Vagina (tissue), 2 donors: ENCODE measurements around the gene ADCY9. TPM values are rescaled to one million over a fixed set of nuclear protein-coding genes. Genes with fewer than 3 reads are reported as not detected.

Experiments
- DNase-seq, 2 donors: peaks; one replicate each; pipeline ENCODE4 v3.0.0-alpha.2; 2017; ENCODE audit errors: extremely low spot score in 2 of 2
- H3K27ac ChIP-seq: fragments of 200-600 bp; sonication (generic); one replicate; pipeline ENCODE4 v1.5.1; 2019
- H3K27me3 ChIP-seq: fragments of 200-600 bp; sonication (generic); one replicate; pipeline ENCODE4 v1.5.1; 2019
- H3K36me3 ChIP-seq, 2 donors: fragments of 200-600 bp; sonication (generic); one replicate each; pipeline ENCODE4 v1.5.1; 2017 to 2019
- H3K4me1 ChIP-seq: fragments of 200-600 bp; sonication (generic); one replicate; pipeline ENCODE4 v1.5.1; 2019
- H3K4me3 ChIP-seq, 2 donors: fragments of 200-600 bp; sonication (generic); 1 replicate in 1 of 2; 2 replicates in 1 of 2; pipeline ENCODE4 v1.5.1; 2016 to 2019
- H3K9me3 ChIP-seq: fragments of 200-600 bp; sonication (generic); one replicate; pipeline ENCODE4 v1.5.1; 2019
- POLR2A ChIP-seq, 2 donors: fragments of 450-650 bp; IDR thresholded peaks; one replicate each; pipeline ENCODE4 v1.6.1; 2017; ENCODE audit warnings: antibody characterized with exemption in 2 of 2, mild to moderate bottlenecking in 2 of 2, moderate library complexity in 2 of 2
- POLR2AphosphoS5 ChIP-seq, 2 donors: sonication (generic); formaldehyde crosslinking; IDR thresholded peaks; one replicate each; pipeline ENCODE4 v1.9.0; 2017; ENCODE audit warnings: antibody characterized with exemption in 2 of 2, mild to moderate bottlenecking in 2 of 2, low read depth in 1 of 2; ENCODE audit not compliant: insufficient read depth in 1 of 2
- intact Hi-C: fragments of 100-400 bp; cut with DNase I; formaldehyde crosslinking; loops from one replicate; pipeline ENCODE4 v1.15.1; 2023
- total RNA-seq: library from RNA; depleted of rRNA; stranded (reverse); fragments of >200 nt; gene quantifications from one replicate; pipeline ENCODE4 v1.2.3, GENCODE V29; 2016
- TF ChIP-seq, protein P1 (sequence below), 3 experiments: fragments of 450-650 bp in 2 of 3; fragments of 200-600 bp in 1 of 3; sonication (generic) in 1 of 3; IDR thresholded peaks; one replicate each; pipeline ENCODE4 v1.5.1; 2017 to 2019; ENCODE audit warnings: antibody characterized with exemption in 3 of 3, mild to moderate bottlenecking in 2 of 3, moderate library complexity in 2 of 3

ADCY9 gene
- total RNA-seq, 1 donor from 2014 or later: 16.9 TPM

- intact Hi-C loops: no loop called here
- TF ChIP-seq POLR2AphosphoS5 (IDR thresholded peaks at IDR 0.05; ENCODE audit: insufficient read depth in 1 of 2, low read depth in 1 of 2): no peak
- TF ChIP-seq, protein P1, sequence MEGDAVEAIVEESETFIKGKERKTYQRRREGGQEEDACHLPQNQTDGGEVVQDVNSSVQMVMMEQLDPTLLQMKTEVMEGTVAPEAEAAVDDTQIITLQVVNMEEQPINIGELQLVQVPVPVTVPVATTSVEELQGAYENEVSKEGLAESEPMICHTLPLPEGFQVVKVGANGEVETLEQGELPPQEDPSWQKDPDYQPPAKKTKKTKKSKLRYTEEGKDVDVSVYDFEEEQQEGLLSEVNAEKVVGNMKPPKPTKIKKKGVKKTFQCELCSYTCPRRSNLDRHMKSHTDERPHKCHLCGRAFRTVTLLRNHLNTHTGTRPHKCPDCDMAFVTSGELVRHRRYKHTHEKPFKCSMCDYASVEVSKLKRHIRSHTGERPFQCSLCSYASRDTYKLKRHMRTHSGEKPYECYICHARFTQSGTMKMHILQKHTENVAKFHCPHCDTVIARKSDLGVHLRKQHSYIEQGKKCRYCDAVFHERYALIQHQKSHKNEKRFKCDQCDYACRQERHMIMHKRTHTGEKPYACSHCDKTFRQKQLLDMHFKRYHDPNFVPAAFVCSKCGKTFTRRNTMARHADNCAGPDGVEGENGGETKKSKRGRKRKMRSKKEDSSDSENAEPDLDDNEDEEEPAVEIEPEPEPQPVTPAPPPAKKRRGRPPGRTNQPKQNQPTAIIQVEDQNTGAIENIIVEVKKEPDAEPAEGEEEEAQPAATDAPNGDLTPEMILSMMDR (IDR thresholded peaks at IDR 0.05): no peak
- no peak for TF ChIP-seq POLR2A (IDR thresholded peaks at IDR 0.05)
- Histone ChIP-seq H3K27me3 (no peaks in the 10 kb centered on the region), H3K9me3 (no peaks in the 10 kb centered on the region), H3K27ac (no peak overlapping the region), H3K36me3 (no peaks in the 10 kb centered on the region), H3K4me1 (peaks cover 13% of the 10 kb centered on the region), H3K4me3 (no peak overlapping the region)
- DNase-seq: no peak
Measured at GRCh38 chr16:4089251-4089810, 26.9 kb downstream of the ADCY9 start.

DNA sequence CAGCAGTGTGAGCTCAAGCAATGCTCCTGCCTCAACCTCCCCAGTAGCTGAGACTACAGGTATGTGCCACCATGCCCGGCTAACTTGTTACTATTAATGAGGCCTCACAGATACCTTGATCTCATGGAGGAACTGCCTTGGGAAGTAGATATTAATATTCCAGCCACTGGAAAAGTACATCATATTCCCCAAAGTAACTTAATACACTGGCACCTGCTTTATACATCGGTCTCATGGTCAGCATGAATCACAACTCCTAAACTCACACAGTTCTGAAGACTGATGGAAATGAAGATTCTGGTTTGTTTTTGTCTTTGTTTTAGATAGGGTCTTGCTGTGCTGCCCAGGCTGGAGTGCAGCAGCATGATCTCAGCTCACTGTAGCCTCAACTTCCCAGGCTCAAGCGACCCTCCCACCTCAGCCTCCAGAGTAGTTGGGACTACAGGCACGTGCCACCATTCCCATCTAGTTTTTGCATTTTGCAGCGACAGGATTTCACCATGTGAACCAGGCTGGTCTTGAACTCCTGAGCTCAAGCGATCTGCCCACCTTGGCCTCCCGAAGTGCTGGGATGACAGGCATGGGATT, 28.2 kb downstream of the ADCY9 start:
- Histone ChIP-seq H3K4me3 (no peak overlapping the region), H3K27me3 (no peaks in the 10 kb centered on the region), H3K36me3 (no peaks in the 10 kb centered on the region), H3K27ac (no peak overlapping the region), H3K9me3 (no peaks in the 10 kb centered on the region), H3K4me1 (peaks cover 13% of the 10 kb centered on the region)
- no peak for DNase-seq
- TF ChIP-seq POLR2A (IDR thresholded peaks at IDR 0.05) (no peak), POLR2AphosphoS5 (IDR thresholded peaks at IDR 0.05; ENCODE audit: insufficient read depth in 1 of 2, low read depth in 1 of 2) (no peak)
- TF ChIP-seq, protein P1 (IDR thresholded peaks at IDR 0.05): no peak
- intact Hi-C loops: no loop called here

GRCh38 chr16:4087099-4087885, 28.9 kb downstream of the ADCY9 start:
- Histone ChIP-seq H3K27me3 (no peaks in the 10 kb centered on the region), H3K4me1 (peaks cover 18% of the 10 kb centered on the region), H3K4me3 (no peak overlapping the region), H3K9me3 (no peaks in the 10 kb centered on the region), H3K27ac (no peak overlapping the region), H3K36me3 (no peaks in the 10 kb centered on the region)
- intact Hi-C loops: no loop called here
- no peak for DNase-seq
- TF ChIP-seq, protein P1 (IDR thresholded peaks at IDR 0.05): no peak
- TF ChIP-seq POLR2AphosphoS5 (IDR thresholded peaks at IDR 0.05; ENCODE audit: insufficient read depth in 1 of 2, low read depth in 1 of 2): no peak
- TF ChIP-seq POLR2A (IDR thresholded peaks at IDR 0.05): no peak

GRCh38 chr16:4086153-4086552, 30.1 kb downstream of the ADCY9 start:
- Histone ChIP-seq H3K27ac (no peak overlapping the region), H3K27me3 (no peaks in the 10 kb centered on the region), H3K36me3 (no peaks in the 10 kb centered on the region), H3K4me1 (peaks cover 26% of the 10 kb centered on the region), H3K9me3 (no peaks in the 10 kb centered on the region), H3K4me3 (no peak overlapping the region)
- DNase-seq: no peak
- no peak for TF ChIP-seq POLR2AphosphoS5 (IDR thresholded peaks at IDR 0.05; ENCODE audit: insufficient read depth in 1 of 2, low read depth in 1 of 2)
- TF ChIP-seq, protein P1 (IDR thresholded peaks at IDR 0.05): no peak
- TF ChIP-seq POLR2A (IDR thresholded peaks at IDR 0.05): no peak
- intact Hi-C loops: no loop called here
